Stimulated activated CD8-positive, alpha-beta memory T cell treated with anti-CD3 and anti-CD28 coated beads, Interleukin-7, amount 100 ng/mL, for 4 hours (primary cell): ENCODE results near the gene PTPN3.
"Not testable (repeated sequence)": the region's sequence is repeated elsewhere in the genome, so short reads cannot be mapped to it uniquely, and the experiment has no call there.

Experiments
- DNase-seq, 2 donors: peaks; one replicate each; pipeline ENCODE4 v3.0.0-alpha.2; 2020; ENCODE audit warnings: low read depth in 2 of 2

PTPN3 gene, protein sequence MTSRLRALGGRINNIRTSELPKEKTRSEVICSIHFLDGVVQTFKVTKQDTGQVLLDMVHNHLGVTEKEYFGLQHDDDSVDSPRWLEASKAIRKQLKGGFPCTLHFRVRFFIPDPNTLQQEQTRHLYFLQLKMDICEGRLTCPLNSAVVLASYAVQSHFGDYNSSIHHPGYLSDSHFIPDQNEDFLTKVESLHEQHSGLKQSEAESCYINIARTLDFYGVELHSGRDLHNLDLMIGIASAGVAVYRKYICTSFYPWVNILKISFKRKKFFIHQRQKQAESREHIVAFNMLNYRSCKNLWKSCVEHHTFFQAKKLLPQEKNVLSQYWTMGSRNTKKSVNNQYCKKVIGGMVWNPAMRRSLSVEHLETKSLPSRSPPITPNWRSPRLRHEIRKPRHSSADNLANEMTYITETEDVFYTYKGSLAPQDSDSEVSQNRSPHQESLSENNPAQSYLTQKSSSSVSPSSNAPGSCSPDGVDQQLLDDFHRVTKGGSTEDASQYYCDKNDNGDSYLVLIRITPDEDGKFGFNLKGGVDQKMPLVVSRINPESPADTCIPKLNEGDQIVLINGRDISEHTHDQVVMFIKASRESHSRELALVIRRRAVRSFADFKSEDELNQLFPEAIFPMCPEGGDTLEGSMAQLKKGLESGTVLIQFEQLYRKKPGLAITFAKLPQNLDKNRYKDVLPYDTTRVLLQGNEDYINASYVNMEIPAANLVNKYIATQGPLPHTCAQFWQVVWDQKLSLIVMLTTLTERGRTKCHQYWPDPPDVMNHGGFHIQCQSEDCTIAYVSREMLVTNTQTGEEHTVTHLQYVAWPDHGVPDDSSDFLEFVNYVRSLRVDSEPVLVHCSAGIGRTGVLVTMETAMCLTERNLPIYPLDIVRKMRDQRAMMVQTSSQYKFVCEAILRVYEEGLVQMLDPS

DNA sequence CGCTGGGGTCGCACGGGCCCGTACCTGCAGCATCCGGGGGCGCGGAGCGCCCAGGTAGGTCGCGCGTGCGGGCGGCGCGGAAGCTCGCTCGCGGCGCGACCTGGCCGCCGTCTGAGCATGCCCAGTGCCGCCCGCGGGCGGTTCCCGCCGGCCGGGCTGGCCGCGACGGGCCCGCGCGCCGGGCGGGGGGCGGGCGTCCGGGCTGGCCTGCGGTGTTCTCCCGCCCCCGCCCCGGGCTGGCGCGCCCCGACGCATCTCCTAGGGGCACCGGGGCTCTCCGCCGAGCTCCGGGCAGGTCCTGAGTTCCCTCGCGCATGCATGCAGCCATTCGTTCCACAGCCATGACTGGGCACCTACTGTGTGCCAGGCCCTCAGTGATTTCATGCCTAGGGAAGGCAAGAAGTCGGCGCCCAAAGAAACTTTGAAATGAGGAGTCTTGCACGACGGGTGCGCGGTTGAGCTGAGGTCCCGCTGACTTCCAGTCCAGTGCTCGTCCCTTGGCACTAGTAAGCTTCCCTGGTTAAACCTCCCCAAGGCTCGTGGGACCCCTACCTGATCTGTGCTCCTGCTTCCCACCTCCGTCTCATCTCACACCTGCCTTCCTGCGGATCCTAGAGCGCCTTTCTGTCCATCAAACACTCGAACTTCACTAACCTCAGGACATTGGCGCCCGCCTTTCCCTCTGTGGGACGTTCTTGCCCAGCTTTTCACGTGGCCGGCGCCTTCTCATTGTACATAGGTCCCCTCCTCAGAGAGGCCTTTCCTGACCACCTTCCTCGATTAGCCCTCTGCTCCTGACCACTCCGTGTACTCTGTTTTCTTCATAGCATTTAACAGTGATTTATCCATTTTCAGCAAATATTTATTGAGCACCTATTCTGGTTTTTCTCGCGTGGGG lies at the start of gene PTPN3:
Gene PTPN3 (minus strand): TSS at position 113 of the 898 bp plus-strand sequence. CDS start 34,873 bp downstream, outside the sequence.
- no peak for DNase-seq

DNA sequence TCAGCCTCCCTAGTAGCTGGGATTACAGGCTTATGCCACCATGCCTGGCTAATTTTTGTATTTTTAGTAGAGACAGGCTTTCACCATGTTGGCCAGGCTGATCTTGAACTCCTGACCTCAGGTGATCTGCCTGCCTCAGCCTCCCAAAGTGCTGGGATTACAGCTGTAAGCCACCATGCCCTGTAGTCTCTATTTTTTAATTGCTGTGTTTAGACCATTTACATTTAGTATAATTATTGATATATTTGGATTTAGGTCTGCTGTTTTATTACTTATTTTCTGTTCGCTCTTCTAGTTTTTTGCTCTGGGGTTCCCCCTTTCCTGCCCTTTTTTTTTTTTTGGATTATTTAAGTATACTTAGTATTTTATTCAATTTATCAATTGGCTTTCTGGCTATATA lies 46.8 kb upstream of the PTPN3 start:
- DNase-seq = not testable (repeated sequence)

DNA sequence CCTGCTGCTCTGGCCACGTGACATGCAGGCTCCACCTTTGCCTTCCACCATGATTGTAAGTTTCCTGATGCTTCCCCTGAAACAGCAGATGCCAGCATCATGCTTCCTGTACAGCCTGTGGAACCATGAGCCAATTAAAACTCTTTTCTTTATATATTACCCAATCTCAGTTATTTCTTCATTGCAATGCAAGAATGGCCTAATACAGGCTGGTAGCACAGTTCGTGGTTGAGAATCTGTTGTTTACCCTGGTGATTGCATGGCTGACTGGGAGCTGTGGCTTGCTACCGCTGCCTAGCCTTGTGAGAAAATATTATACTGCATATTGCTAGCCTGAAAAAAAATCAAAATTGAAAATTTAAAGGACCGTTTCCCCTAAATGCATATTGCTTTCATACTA lies 44.8 kb upstream of the PTPN3 start:
- no peak for DNase-seq

DNA sequence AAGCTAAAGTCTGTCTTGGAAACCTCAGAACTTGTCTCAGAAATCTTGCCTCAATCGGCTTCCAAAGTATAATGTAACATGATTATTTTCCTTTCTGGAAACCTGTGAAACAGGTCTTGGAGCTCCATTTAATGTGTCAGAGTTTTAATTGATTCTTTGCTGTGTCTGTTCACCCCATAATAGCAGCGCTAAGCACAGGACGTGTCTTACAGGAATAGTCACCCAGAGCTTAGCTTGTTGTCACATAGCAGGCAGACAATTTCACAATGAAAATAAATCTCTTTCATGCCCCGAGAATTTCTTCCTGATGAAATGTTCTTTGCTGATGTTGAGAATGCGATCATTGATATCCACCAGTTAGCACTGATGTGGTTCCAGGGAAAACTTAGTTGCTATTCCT lies 40.2 kb upstream of the PTPN3 start:
- no peak for DNase-seq

DNA sequence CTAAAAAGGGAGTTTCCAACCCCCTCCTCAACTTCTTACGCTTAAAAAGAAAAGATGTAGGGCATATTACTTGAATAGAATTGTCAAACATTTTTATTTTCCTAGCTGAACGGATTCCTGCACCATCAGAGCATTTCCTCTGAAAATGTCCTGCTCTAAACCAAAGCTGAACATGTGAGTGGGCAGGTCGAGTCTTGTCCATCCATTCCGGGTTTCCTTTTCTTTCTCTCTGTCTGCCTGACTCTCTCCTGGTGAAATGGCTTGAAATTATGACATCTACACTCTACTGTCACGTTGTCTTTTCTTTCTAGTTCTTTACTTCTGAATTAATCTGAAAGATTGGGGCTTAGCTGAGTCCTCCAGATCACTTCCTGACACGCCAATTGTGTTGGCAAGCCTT lies 39.2 kb upstream of the PTPN3 start:
- no peak for DNase-seq

DNA sequence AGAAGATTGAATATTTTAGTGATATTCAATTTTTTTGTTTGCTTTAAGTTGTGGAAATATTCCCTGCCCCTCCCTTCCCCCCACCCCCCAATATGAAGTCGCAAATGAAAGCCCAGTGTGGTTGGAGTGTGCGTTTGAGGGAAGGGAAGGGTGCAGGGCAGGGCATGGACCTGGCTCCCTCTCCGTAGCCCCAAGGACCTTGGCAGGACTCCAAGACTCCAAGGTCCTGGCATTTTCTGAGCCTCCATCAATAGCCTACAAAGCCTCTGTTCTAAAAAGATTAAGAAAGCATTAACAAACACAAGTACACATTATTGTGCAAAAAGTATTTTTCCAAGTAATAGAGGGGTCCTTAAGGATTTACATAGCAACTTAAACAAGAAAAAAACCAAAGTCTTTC lies 38.8 kb upstream of the PTPN3 start:
- DNase-seq = no peak

DNA sequence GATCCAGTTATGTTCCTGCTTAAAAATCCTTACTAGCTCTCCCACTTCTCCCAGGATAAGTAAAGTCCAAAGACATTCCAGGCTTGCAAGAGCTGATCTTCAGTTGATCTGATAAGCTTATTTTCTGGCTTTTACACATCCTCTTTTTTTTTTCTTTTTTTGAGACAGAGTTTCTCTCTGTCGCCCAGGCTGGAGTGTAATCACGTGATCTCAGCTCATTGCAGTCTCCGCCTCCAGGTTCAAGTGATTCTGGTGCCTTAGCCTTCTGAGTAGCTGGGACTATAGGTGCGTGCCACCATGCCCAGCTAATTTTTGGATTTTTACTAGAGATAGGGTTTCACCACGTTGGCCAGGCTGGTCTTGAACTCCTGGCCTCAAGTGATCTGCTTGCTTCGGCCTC lies 37.3 kb upstream of the PTPN3 start:
- DNase-seq = no peak

DNA sequence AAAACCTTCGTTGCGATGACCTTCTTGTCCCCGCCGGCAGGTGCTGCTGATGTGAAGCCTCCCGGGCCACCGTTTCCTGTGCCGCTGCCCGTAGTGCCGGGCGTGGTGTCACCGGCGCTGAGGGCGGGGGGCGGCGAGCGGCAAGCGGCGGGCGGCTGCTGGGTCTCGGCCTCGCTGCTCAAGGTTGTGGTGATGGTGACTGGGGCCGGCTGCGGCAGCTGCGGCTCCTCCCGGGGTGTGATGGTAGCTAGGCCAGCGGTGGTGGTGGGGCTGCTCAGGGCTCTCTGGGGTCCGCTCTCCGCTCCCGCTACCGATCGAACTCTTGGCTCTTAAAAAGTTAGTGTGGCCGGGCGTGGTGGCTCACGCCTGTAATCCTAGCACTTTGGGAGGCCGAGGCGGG lies 36.0 kb upstream of the PTPN3 start:
- DNase-seq = no peak

DNA sequence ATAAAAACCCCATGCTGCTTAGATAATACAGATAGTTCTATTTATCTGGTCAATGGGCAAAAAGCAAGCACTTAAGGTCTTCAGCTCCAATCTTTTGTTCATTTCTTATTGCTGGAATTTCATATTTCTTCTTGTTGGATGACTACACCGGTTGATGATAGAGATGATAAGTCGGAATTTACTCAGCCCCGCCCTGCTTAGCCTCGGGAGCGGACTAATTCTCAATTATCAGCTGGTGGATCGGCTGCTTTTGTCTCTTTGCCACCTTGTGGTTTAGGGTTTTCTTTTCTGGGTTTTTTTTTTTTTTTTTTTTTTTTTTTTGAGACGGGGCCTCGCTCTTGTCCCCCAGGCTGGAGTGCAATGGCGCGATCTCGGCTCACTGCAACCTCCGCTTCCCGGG lies 34.5 kb upstream of the PTPN3 start:
- not testable (repeated sequence) for DNase-seq

DNA sequence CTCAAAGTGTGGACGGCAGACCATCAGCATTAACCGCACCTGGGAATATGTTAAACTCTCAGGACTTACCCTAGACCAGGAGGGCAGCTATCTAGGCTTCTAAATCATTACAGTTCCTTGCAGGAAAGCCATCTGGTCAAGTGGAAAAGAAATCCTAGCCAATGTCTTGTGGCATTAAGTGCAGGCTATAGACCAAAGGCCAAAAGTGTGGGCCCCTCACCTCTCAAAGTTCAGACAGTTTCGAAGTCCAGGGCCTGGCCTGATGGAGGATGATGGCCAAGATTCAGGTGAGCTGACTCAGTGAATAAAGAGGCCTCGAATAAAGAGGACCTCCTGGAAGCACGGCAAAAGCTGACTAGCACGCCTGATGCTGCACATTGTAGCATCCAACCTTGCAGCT lies 24.0 kb upstream of the PTPN3 start:
- DNase-seq = no peak

DNA sequence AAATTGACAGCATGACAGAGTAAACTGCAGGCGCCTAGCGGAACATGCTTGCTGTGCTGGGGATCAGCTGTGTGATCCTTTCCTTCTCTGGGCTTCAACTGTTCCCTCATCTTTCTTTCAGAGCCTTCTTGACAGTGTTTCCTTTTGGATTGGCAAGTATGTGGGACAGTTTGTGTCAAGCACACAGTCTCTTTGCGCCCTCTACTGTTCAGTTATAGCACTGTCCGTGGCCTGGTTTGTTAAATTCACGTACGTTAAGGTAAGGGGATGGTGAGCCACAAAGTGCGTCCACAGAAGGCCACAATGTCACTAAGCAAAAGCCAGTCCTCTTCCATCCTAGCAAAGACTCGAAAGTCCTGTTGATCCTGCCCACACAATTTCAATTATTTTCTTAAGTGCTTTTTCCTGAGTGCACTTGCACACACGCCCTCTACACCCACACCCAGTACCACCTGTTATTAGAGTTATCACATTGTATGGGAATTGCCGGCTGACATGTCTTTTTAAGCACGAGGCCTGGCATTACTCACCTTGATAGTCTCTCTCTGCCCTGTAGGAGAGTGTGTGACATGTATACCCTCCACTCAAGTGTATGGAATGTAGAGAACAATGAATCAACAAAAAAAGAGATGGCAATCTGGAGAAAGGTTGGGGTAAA lies 22.5 kb upstream of the PTPN3 start:
- DNase-seq = no peak

DNA sequence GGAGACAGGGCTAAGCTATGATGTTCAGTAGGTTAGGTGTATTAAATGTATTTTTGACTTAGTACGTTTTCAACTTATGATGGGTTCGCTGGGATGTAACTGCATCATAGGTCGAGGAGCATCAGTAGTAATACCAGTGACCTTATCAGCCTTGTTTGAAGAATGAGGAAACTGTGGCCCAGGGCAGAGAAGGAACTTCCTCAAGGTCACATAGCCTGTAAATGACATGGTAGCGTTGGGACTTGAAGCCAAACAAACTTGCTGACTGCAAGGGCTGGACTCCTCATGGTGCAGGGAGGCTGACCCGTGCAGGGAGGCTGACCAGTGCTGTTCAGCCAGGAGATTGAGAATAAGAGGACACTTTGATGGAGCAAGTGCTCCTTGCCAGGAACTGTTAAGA lies 21.3 kb upstream of the PTPN3 start:
- no peak for DNase-seq

DNA sequence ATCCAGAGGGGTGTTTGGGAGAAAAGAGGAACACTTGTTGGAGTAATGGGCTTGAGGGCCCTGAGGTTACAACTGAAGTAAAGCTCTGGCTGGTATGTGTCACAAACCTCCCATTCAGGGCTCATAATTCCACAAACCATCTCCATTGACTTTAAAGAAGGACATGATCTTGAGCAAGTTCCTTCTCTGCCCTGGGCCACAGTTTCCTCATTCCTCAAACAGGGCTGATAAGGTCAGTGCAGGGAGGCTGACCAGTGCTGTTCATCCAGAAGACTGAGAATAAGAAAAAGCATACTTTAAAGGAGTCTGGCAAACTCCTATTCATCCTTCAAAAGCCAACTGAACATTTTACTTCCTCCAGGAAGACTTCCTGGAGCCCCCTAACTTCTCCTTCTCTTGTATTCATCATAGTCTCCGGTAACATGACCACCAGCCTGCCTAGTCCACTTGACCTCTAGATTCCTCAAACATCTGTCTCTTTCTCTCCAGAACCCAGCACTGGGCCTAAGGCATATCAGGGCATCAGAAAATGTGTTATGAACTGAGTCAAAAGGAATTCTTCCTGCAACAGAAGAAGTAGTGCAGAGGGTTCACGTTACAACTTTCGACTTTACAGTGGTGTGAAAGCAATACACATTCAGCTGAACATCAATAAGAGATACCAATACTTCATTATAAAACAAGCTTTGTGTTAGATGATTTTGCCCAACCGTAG lies 20.7 kb upstream of the PTPN3 start:
- no peak for DNase-seq

DNA sequence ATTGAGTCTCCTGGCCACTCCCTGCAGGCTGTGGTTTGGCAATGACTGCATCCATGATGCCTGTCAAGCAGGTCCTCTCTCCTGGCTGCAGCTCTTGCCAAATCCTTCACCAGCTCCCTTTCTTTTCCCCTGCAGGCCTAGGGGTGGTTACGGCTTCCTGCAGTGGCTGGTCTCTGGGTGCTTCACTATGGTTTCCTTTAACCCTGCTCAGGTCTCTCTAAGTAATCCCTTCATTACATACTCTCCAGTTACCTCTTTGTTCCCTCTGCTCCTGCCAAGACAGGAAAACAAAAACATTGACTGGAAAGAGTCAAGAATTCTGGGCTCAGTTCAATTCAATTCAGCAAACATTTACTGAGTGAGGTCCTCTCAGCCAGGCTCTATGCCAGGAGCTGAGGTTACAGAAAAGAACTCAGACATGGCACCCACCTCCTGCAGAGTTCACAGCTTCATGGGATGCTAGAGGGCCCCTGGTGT lies 19.8 kb upstream of the PTPN3 start:
- DNase-seq = no peak

DNA sequence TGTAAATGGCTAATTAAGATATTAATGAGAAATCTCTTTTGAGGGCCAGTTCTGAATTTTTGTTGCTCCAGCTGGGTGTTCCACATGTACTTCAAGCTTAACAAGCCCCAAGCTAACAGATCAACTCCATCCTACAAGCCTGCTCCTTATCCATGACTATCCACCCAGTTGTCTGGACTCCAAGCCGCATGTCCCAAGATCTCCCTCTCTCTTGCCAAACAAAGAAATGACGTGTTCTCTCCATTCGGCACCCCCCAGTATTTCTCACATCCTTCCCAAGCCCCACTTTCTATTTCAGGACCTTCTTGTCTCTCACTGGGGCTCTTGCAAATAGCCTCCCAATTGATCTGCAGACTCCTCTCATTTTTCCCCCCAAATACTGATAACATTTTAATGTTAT lies 15.8 kb upstream of the PTPN3 start:
- DNase-seq = no peak

DNA sequence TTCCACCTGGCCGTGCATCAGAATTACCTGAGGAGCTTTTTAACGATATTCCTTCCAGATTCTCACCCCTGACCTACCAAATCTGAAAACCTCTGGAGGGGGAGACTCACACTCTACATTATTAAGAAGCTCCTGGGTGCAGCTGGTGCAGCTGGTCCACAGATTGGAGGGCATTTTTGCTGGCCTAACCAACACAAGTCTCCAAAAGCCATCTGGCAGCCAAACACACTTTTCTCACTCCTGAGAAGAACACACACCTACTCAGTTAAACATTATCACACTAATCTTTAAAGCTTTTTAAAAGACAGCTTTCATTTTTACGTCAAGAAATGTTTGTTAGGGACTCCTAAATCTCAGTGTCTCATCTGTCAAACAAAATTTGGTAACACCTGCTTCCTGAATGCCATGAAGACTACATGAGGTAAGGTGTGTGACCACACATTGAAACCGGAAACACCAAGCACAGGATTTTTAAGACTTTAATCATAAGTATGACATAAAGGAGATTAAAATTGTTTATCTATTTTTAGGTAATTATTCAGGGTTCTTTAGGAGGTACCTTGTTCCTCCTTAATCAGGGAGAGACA lies 14.2 kb upstream of the PTPN3 start:
- DNase-seq = no peak

DNA sequence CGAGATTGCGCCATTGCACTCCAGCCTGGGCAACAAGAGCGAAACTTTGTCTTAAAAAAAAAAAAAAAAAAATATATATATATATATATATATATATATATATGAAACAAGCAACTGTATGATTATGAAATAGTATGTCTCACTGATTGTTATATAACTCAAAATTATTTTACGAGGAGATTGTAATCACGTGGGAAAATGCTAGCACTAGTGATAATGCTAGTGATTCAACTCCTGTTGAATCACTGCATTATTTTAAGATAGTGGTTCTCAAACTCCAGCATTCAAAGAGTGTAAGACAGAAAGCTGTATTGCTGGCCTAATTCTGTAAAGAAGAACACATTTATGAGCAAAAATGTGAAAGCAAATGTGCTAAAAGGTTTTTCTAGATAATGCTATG lies 12.4 kb upstream of the PTPN3 start:
- no peak for DNase-seq

DNA sequence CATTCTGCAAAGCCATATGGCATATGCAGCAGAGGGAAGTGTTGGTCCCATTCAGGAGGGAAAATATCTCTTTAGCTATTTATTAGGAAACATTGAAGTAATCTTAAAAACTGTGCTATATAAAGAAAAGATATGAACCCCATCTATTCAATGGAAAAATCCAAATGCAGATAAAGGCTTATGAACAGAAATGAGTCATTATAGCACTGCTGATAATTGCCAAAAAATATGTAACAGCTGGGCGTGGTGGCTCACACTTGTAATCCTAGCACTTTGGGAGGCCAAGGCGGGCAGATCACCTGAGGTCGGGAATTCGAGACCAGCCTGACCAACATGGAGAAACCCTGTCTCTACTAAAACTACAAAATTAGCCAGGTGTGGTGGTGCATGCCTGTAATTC lies 11.9 kb upstream of the PTPN3 start:
- DNase-seq = not testable (repeated sequence)

DNA sequence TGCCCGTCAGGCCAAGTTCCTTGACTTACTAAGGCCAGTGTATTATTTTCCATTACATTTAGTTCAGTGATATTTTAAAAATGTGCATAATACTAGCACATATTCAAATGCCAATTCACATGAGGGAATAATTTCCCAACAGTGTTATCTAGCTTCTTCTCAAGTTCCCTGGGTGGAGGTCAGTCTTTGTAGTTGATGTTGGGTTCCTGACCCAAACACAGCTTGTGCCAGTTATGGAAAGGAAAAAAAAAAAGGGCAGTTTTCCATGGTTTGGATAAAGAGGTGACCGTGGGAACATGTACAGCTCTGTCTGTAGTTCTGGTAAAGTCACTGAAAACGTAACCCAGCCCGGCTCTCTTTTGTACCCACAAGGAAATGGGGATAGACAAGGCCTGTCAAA lies 11.5 kb upstream of the PTPN3 start:
- no peak for DNase-seq

DNA sequence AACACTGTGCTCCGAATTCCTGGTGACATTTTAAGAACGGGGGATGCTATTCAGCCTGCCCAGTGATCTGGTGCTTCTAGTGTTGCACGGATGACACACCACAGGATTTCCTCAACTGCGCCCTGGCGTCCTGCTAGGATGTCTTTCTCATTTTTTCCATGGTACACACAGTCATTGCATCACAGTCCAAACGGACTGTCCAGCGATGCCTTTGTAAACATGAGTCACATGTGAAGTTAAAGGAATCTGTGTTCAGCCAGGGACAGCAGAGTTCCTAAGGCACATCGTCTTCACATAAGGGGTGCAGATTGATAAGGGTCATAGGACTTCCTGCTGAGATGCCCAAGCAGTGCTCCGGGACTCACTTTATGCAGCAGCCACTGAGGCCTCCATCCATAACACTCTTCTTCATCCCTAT lies 9.3 kb upstream of the PTPN3 start:
- no peak for DNase-seq
